GM18517 (cell line): Measurements from ENCODE around the gene AFF3.

Experiments used
- ATAC-seq: cut with Tn5 transposase; IDR thresholded peaks from one replicate; pipeline ENCODE4 v1.9.1; 2021; ENCODE audit warnings: mild to moderate bottlenecking, moderate library complexity; ENCODE audit not compliant: unreplicated experiment

AFF3 gene

GRCh38 chr2:99808361-99809200 lies 333.8 kb downstream of the AFF3 start:
- no peak for ATAC-seq

DNA sequence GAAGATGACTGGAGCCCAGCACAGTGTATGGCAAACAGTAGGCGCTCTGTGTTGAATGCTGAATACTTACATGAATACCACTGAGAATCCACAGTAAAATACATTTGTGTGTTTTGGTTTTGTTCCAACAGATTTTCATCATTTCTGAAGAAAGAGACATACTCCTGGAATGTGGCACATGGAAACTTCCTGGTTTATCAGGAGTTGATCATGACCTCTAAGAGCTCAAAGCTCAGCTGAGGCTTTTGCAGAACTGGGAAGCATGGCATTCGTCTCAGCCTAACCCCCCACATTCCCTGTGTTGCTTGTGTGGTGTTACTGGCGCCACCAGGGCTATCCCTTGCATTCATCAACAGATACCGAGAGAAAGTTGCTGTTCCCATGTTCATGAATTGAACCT lies 335.6 kb downstream of the AFF3 start:
- no peak for ATAC-seq

GRCh38 chr2:99805930-99806476 lies 336.4 kb downstream of the AFF3 start:
- no peak for ATAC-seq

GRCh38 chr2:99803846-99804245 lies 338.5 kb downstream of the AFF3 start:
- no peak for ATAC-seq

GRCh38 chr2:99802734-99803133 lies 339.7 kb downstream of the AFF3 start:
- ATAC-seq: no peak

GRCh38 chr2:99801327-99801901 lies 341.0 kb downstream of the AFF3 start:
- ATAC-seq: no peak

GRCh38 chr2:99797475-99797874 lies 344.9 kb downstream of the AFF3 start:
- ATAC-seq: no peak

DNA sequence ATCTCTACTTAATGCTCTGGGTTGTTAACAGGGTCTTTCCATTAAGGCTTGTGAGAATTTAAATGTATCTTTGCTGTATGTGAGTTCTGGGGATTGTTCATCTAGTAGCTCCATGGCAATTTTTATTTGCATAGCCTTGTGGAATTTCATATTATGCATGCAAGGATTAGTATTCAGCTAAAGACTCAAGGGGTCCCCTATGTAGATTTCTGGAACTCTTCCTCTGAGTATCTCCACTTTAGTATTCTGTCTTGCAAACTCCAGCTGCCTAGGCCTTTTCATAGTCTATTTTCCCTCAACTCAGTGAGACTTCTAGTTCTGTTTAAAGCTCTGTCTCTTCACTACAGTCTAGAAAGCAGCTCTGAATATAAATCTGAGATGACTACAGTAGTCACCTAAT lies 348.0 kb downstream of the AFF3 start:
- ATAC-seq: no peak

- ATAC-seq: no peak
These were observed 349.4 kb downstream of the AFF3 start for GRCh38 chr2:99793022-99793421.

DNA sequence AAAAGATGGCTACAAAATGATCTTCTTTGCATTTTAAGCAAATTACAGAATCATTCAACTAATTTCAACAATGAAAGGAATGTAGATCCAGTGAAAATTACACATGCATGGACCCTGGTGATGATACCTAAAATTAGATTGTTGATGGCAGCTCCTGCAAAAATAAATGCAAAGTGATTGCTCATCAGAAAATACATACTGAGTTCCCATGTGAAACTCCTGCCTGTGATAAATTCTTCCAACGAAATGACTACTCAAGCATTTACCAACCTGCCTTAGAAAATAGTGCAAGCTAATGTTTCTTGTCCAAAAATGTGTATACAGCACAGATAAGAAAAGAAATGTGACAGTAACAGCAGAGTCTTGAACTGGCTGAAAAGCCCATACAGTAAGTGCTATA lies 352.5 kb downstream of the AFF3 start:
- no peak for ATAC-seq

DNA sequence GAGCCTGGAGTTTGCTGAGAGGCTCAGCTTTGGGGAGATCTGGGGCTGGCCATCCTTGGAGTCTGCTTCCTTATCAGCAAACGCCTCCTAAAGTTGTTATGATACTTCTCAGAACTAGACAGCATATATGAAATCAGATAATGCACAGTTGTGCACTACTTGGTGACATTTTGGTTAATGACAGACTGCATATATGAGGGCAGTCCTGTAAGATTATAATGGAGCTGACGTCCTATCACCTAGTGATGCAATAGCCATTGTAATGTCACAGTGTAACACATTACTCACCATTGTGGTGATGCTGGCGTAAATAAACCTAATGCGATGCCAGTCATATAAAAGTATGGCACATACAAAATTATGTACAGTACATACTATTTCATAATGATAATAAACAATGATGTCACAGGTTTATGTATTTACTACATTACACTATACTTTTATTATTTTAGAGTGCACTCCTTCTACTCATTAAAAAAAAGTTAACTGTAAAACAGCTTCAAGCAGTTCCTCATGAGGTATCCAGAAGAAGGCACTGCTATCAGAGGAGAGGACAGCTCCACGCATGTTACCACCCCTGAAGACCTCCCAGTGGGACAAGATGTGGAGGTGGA lies 354.5 kb downstream of the AFF3 start:
- no peak for ATAC-seq

- ATAC-seq: no peak
These were observed 355.6 kb downstream of the AFF3 start for GRCh38 chr2:99786636-99787390.

DNA sequence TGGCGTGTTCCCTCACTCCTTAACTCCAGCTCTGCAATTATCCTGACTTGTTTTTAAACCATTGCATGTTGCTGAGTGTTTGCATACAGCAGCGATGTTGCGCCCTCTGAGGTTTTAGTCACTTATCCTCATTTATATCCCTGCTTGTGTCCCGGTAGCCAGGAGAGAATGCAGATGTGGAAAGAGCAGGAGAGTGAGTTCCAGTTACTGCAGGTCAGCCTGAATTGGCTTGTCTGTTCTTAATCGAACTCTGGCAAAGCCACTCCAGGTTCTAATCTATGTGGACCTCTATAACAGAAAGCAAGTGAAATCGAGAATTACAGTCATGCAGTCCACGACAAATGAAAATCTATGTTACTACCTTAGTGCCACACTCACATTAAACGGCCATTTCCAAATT lies 357.4 kb downstream of the AFF3 start:
- ATAC-seq: no peak

DNA sequence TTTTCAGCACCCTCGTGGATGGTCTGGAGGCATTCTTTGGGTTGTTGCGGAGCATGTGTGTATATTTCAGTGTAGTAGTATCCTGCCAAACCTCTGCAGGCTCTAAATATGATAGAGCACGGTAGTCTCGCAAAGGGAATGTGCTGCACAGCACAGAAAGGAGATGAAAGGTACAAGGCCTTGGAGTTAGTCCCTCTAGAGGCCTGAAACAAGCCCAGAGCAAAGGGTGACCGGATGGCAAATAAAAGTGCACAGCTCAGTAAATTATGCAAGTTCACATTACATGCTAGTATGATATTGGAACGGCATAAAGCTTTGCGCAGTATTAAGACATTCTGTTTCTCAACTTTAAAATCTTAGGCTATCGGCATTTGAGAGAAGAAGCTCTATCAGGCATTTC lies 358.1 kb downstream of the AFF3 start:
- no peak for ATAC-seq

- ATAC-seq: no peak
These were observed 362.1 kb downstream of the AFF3 start for GRCh38 chr2:99780276-99780675.

DNA sequence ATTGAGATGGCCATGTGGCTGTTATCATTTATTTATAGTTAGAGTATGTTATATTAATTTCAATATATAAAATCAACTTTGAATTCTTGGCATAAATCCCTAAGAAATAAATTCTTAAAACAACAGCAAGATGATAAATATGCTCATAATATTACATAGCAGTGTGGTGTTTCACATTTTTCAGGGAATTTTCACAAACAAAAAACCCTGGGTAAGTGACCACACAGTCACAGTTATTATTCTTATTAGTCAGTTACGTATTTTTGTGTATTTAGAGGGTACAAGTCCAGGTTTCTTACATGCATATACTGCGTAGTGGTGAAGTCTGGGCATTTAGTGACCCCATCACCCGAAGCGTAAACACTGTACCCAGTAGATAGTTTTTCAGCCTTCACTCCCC lies 363.1 kb downstream of the AFF3 start:
- no peak for ATAC-seq

DNA sequence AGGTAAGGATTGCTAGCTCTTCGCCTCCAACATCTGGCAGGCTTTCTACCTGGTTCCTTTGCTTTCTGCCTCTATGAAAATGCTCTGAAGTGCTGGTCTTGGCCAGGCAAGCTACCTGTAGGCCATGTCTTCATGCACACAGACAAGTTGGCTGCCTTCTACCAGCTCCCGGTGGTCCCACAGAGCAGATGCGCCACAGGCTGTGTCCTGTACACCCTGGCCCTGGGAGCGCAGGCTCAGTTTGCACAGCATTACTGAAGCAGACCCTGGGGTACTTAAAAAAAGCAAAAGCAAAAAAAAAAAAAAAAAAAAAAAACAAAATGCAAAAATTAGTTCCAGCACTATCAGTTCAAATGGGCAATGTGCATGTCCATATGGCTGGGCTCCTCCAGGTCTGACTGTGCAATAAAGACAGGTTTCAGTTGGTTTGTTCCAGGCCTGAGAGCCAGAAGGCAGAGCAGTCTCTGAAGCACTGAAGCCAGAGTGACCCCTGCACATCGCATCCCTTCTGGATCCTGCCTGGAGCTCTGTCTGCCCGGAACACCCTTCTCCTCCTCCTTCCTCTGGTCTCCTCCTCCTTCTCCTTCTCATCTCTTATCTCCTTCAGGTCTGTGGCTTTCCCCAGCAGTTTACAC lies 364.6 kb downstream of the AFF3 start:
- no peak for ATAC-seq

- ATAC-seq: no peak
These were observed 365.3 kb downstream of the AFF3 start for GRCh38 chr2:99776906-99777646.

DNA sequence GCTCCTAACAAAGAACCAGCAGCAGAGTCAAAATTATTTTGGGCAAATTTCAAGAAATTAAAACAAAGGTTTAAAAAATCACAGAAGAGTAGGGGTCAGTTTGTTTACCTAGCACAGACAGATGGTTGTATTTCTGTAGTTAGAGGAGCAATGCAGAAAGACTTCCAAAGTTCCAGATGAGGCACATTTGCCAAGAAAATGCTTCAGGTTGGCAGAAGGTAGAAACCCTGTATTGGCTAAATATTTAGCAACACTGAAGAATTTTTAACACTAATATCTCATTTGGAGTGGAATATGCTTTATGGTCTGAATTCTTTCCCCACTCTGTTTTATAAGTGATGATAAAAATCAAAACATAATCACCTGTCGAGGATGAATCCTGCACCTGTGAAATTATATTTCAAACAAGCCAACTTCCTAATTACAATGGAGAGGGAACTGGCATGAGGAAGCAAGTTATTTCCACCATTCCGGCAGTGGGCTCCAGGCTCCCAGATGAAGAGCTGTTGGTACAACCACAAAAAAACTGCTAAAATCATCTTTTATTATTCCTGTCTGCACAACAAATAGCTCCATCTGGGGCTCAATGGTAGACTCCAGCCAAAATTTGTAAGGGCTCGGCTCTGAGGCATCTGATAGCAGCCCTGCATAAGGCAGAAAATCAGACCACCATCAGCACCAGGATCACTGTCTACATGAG lies 366.0 kb downstream of the AFF3 start:
- ATAC-seq: no peak
